Lung (tissue), 12 donors: ENCODE measurements around the gene TNC. TPM values are rescaled to one million over a fixed set of nuclear protein-coding genes. Genes with fewer than 3 reads are reported as not detected.
A peak's percentile ranks its signal among the peaks of the same experiment; 100 is the strongest.

Experiments
- ATAC-seq: fragments of 200-7000 bp; cut with Tn5 transposase; one replicate; pipeline ENCODE4 v1.9.1; 2020; ENCODE audit warnings: moderate number of reproducible peaks; ENCODE audit not compliant: insufficient read depth, low FRiP score
- DNase-seq, 3 donors: peaks; one replicate each; pipeline ENCODE4 v3.0.0-alpha.2; 2013 to 2017
- H3K27ac ChIP-seq, 2 donors: one replicate each; pipeline ENCODE4 v1.5.1; 2013; ENCODE audit warnings: mild to moderate bottlenecking in 2 of 2, moderate library complexity in 2 of 2, control low read depth in 1 of 2, inconsistent platforms in 1 of 2, low read depth in 1 of 2, low read length in 1 of 2
- H3K27me3 ChIP-seq, 3 donors: one replicate each; pipeline ENCODE4 v1.5.1; 2013; ENCODE audit warnings: low read length in 2 of 3; ENCODE audit not compliant: control insufficient read depth in 3 of 3, insufficient read depth in 3 of 3
- H3K36me3 ChIP-seq, 4 donors: one replicate each; pipeline ENCODE4 v1.5.1; 2013; ENCODE audit warnings: low read length in 4 of 4, mild to moderate bottlenecking in 1 of 4, moderate library complexity in 1 of 4; ENCODE audit not compliant: control insufficient read depth in 4 of 4, insufficient read depth in 4 of 4
- H3K4me1 ChIP-seq, 5 donors: one replicate each; pipeline ENCODE4 v1.5.1; 2013; ENCODE audit warnings: low read length in 5 of 5, mild to moderate bottlenecking in 2 of 5, moderate library complexity in 1 of 5; ENCODE audit not compliant: control insufficient read depth in 5 of 5, insufficient read depth in 5 of 5
- H3K4me3 ChIP-seq: one replicate; pipeline ENCODE4 v1.5.1; 2013; ENCODE audit warnings: mild to moderate bottlenecking, control low read depth, moderate library complexity
- H3K9ac ChIP-seq, 2 donors: one replicate each; pipeline ENCODE4 v1.5.1; 2013; ENCODE audit warnings: low read length in 2 of 2, control low read depth in 1 of 2; ENCODE audit not compliant: insufficient read depth in 1 of 2
- H3K9me3 ChIP-seq, 4 donors: one replicate each; pipeline ENCODE4 v1.5.1; 2013; ENCODE audit warnings: low read length in 3 of 4, mild to moderate bottlenecking in 1 of 4, moderate library complexity in 1 of 4; ENCODE audit not compliant: control insufficient read depth in 4 of 4, insufficient read depth in 3 of 4
- CTCF ChIP-seq: IDR thresholded peaks from 2 replicates; pipeline ENCODE4 v1.5.1; 2012; ENCODE audit warnings: mild to moderate bottlenecking; ENCODE audit errors: control extremely low read depth, extremely low read depth
- WGBS, 2 donors: extraction: QIAGEN DNeasy Blood & Tissue Kit; methylation state at CpG; one replicate each; pipeline ENCODE4 v1.1.7; 2013; 5-methylcytosine and 5-hydroxymethylcytosine counted together
- polyA plus RNA-seq, 2 donors: library from polyadenylated mRNA; stranded (reverse); fragments of 200-250 nt; gene quantifications; one replicate each; pipeline ENCODE4 v1.2.1, GENCODE V29; 2013
- total RNA-seq, 2 donors: library from RNA; depleted of rRNA in 1 of 2; stranded (reverse); fragments of >200 nt in 1 of 2; gene quantifications; one replicate each; pipeline ENCODE4 v1.2.1, GENCODE V29; 2014 to 2021
- donor health status: control.
- donor health status: control.
- donor health status: Bipolar disorder and iron deficiency.
- donor health status: healthy.
- donor health status: DM: yes; HTN: yes; CAD: no.

TNC gene
- total and polyA plus RNA-seq, 4 donors, result 3.9 to 242 (median 80.5) TPM

GRCh38 chr9:115114546-115114945, 3.4 kb downstream of the TNC start:
- DNase-seq (no peak), ATAC-seq (no peak)

GRCh38 chr9:115114084-115114483, 3.9 kb downstream of the TNC start:
- DNase-seq, result no peak
- Histone ChIP-seq H3K9me3 (peaks cover 0 to 3% (median 0%) of the 10 kb centered on the region in 4 donors), H3K9ac (no peak overlapping the region), H3K27ac (no peak overlapping the region), H3K27me3 (peaks cover 0 to 3% (median 0%) of the 10 kb centered on the region in 3 donors), H3K36me3 (no peaks in the 10 kb centered on the region), H3K4me1 (peaks cover 0 to 32% (median 2%) of the 10 kb centered on the region in 5 donors), H3K4me3 (no peak overlapping the region)
- no peak for TF ChIP-seq CTCF
- WGBS, 2 donors, result 86 to 93% methylated on average over 4 of the region's 4 CpGs
- ATAC-seq, result no peak

More at GRCh38 chr9:115114546-115114945, 3.4 kb downstream of the TNC start:
- H3K27me3 ChIP-seq, result peaks cover 0 to 3% (median 0%) of the 10 kb centered on the region in 3 donors
- no peaks in the 10 kb centered on the region for H3K36me3 ChIP-seq
- H3K9ac ChIP-seq, result no peak overlapping the region
- no peak overlapping the region for H3K27ac ChIP-seq
- WGBS, 2 donors, result 78 to 90% methylated on average over 2 of the region's 2 CpGs
- no peak overlapping the region for H3K4me3 ChIP-seq
- TF ChIP-seq CTCF, result no peak
- H3K4me1 ChIP-seq, result peaks cover 0 to 33% (median 2%) of the 10 kb centered on the region in 5 donors
- peaks cover 0 to 3% (median 0%) of the 10 kb centered on the region in 4 donors for H3K9me3 ChIP-seq

GRCh38 chr9:115111874-115112273, 6.1 kb downstream of the TNC start:
- 81 to 91% methylated on average over 4 of the region's 4 CpGs for WGBS, 2 donors
- Histone ChIP-seq H3K4me1 (peaks cover 0 to 13% (median 0%) of the 10 kb centered on the region in 5 donors), H3K27ac (no peak overlapping the region), H3K27me3 (peaks cover 0 to 3% (median 0%) of the 10 kb centered on the region in 3 donors), H3K9ac (no peak overlapping the region), H3K4me3 (no peak overlapping the region), H3K9me3 (no peaks in the 10 kb centered on the region), H3K36me3 (no peaks in the 10 kb centered on the region)
- TF ChIP-seq CTCF, result no peak
- ATAC-seq (no peak), DNase-seq (no peak)

- H3K9ac ChIP-seq, result no peak overlapping the region
- no peak for ATAC-seq
- no peak overlapping the region for H3K27ac ChIP-seq
- H3K36me3 ChIP-seq, result no peaks in the 10 kb centered on the region
- no peaks in the 10 kb centered on the region for H3K27me3 ChIP-seq
- H3K4me1 ChIP-seq, result peaks cover 0 to 10% (median 0%) of the 10 kb centered on the region in 5 donors
- WGBS, 2 donors, result 87 to 88% methylated on average over 1 of the region's 1 CpG
- peak in 1 of 3 donors; percentile 35 for DNase-seq
- no peak for TF ChIP-seq CTCF
- H3K4me3 ChIP-seq, result no peak overlapping the region
- H3K9me3 ChIP-seq, result peaks cover 0 to under 1% (median 0%) of the 10 kb centered on the region in 4 donors
Observed at GRCh38 chr9:115109486-115109885, 8.5 kb downstream of the TNC start.
